NCI-H524 (cell line): ENCODE measurements around the gene RNF44.
"Not testable (repeated sequence)": the region's sequence is repeated elsewhere in the genome, so short reads cannot be mapped to it uniquely, and the experiment has no call there.

ENCODE experiments used
- DNase-seq, 2 experiments: peaks; one replicate each; lab custom pipeline; 2025; lab: John Stamatoyannopoulos, UW

RNF44 gene

GRCh38 chr5:176552332-176552869, 15.2 kb upstream of the RNF44 start:
- no peak for DNase-seq

GRCh38 chr5:176550937-176551336, 13.7 kb upstream of the RNF44 start:
- DNase-seq = not testable (repeated sequence)

DNA sequence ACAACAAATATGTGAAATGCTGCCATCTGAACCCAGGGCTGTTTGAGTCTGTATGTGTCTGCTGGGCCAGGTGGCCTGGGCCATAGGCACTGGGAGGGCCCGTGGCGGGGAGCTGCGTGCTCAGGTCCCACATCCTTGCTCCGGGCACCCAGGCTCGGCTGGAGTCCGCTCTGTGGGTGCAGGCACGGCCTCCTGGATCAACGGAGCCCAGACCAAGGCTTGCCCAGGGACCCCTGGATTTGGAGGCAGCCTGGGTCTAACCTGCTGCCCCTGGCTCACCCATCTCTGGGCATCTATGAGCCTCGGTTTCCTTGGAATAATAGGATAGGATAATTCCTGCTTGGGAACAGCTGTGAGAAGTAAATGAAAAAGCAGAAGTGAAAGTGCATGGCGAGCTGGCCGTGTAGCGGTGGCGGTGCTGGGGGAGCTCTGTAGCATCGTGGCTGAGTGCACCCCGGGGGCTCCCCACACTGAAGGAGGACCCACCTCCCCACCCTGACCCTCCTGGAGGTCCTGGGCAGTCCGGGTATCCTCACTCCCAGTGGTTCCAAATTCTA, 13.2 kb upstream of the RNF44 start:
- DNase-seq = no peak

DNA sequence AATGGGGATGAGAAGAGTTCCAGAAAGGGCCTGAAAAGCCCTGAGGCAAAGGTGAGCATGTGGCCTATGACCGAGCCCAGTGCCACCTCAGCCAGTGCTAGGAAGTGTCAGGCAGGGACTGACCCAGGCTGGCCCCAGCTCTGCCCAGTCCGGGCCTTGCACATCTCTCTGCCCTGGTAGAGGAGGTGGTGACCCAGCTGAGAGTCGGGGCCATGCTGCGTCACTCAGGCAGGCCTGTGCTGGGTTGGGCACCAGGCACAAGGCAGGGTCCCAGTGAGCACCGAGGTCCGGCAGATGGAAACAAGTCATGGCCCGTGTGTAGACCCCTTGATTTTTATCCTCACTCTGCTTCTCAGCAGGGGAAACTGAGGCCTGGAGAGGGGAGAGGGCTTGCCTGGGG, 12.7 kb upstream of the RNF44 start:
- no peak for DNase-seq

- DNase-seq = no peak
These were observed 11.8 kb upstream of the RNF44 start, which contains the start of gene CDHR2 for GRCh38 chr5:176548967-176549444. CDHR2 (plus strand) TSS chr5:176549342; CDS start chr5:176565353, 16,011 bp downstream.

DNA sequence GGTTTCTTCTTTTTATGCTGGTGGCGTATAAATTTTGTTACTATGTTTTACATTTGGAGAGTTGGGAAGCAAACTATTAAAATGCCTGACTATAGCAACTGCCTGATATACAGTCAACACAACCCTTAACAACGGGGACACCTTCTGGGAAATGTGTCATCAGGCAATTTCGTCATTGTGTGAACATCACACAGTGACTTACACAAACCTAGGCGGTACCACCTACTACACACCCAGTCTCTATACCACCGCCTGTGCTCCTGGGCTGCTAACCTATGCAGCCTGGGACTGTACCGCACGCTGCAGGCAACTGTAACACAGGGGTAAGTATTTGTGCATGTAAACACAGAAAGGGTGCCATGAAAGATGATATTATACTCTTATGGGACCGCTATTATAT, 10.6 kb upstream of the RNF44 start:
- no peak for DNase-seq

DNA sequence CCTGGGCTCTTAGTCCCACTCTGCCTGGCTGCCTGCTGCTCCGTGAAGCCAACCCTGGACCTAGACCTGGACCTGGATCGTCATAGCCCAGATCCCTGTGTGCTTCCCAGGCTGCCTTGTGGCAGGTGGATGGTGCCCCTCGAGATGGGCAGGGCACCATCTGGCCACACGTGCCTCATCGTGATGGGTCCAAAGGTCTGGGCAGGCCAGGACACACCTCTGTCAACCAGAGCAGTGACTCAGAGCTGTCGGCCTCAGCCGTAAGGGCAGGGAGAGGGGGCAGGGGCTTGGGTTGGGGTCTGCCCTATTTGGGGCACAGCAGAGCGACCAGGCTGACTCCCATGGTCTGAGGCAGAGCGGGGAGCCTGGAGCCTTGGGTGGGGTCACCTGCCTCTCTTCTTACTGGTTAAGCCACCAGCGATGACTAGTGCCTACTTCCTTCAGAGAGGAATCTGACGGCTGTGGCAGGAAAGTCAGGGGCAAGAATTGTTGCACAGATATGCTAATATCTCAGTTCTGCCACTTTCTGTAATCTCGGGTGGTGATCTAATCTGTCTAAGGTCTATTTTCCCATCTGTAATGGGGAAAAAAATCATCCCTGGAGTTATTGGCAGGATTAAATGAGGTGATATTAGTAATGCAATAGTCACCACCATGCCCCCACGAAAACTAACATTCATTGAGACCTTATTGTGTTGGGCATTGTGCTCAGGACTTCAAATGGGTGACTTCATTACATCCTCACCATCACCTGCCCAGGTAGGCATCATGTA, 8.7 kb upstream of the RNF44 start:
- no peak for DNase-seq

DNA sequence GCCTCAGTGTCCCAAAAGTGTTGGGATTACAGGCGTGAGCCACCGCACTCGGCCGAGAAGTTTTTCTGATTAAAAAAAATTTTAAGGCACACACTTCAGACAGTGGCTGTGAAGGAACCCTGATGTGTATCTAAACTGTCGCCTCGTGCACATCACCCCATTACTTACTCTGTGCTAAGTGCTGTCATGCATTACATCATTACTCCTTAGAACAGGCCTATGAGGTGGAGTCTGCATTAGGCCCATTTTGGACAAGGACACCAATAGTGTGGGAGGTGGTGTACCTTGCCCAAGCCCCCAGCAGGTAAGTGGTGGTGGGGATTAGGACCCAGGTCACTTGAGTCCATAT, 8.2 kb upstream of the RNF44 start:
- no peak for DNase-seq

GRCh38 chr5:176543428-176544182, 6.4 kb upstream of the RNF44 start:
- peak; percentile 48 to 58 for DNase-seq

- peak; percentile 6 to 49 for DNase-seq
These were observed 5.6 kb upstream of the RNF44 start for GRCh38 chr5:176542596-176543427.

DNA sequence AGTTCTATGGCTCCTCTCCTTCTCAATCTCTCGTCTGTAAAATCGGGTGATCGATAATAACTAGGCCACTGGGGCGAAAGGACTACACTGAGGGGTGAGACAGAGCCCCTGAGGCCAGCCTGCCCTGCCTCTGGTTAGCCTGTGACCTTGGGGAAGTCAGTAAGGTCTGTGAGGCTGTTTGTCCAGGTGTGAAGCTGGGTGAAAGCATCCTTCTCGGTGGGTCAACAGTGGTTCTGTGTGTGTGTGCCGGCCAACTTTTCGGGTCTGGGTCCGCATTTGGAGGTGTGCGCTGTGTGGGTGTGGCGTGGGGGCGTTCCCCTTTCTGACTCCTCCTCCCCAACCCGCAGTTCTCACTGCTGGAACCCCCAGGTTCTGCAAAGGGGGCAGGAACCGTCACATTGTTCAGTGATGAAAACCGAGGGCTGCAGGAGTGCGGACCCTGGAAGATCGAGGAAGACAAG, 5.0 kb upstream of the RNF44 start:
- DNase-seq = no peak

- peak in 1 of 2 experiments; percentile 58 for DNase-seq
These were observed 4.3 kb upstream of the RNF44 start for GRCh38 chr5:176541338-176542134.

- DNase-seq = no peak
These were observed 3.7 kb upstream of the RNF44 start for GRCh38 chr5:176540956-176541337.

DNA sequence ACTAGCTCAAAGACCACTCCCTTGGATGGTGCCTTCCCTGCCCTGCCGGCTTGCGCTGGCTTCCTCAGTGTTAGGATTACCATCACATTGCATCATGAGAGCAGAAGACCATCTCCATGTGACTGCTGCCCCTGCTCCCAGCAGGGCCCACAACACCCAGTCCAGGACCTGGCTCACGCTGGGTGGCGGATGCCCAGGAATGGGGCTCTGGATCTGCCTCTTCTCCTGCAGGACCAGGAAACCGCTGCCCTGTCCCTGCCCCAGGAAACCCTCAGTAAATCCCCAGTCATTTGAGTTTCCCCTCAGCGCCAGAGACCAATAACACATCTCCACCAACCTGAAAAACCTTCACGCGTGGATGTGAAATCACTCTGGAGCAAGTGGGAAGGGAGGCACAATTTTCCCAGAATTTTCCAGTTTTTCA, 3.3 kb upstream of the RNF44 start:
- no peak for DNase-seq

DNA sequence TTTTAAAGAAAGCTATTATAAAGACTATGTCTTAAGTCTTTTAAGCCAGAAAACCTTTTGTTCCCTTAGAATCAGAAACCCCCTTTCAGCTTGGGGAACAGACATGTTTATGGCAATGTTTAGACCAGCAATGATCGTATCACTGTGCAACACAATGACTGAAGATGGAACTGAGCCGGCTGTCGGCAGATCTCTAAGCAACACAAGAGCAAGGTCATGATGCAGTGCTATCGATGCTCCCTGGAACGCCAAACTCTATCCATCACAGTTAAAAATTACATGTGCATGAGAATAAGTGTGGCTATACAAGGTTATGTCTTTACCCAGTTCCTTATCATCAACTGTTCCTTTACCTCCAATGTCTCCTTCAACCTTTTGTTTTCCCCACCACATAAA, 1.8 kb upstream of the RNF44 start:
- DNase-seq = no peak

- peak in 1 of 2 experiments; percentile 44 for DNase-seq
These were observed 1.2 kb upstream of the RNF44 start for GRCh38 chr5:176538230-176538988.

GRCh38 chr5:176537554-176538229, 490 bp upstream of the RNF44 start:
- DNase-seq = peak; percentile 91 to 98

DNA sequence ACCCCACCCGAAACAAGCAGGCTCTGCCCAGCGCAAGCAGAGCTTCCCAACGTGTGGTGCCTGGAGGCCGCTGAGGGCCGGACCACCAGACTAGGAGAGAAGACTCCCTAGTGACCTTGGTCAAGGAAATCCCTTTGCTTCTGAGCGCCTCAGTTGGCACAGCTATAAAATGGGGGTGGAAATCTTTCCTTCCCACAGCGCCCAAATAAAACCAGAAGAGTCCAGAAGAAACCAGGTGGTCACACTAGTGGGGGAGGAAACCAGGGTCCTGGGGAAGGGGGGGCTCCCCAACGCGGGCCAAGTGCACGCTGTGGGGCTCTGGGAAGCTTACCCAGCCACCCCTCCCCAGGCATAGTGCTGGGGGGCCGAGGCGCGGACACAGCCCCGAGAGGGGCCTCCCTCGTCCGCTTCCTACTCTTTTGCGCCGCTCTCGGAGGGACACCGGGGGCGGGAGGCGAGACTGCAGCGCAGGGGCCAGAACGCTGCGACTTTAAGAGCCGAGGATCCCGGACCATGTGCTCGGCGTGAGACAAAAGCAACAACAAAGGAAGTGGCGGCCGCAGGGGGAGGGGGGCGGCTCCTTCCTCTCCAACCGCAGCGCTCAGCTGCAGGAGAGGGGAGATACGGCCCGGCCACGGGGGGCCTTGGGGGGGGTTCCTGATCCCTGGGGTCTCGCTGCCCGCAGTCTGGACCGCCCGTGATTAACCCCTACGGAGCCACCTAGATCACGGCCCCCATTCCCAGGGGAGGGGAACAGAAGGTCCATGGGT, 885 bp downstream of the RNF44 start:
- DNase-seq = peak; percentile 50 to 55
